ENCODE measurements around the gene CRLF2. TPM values are rescaled to one million over a fixed set of nuclear protein-coding genes. Genes with fewer than 3 reads are reported as not detected.
A peak's percentile ranks its signal among the peaks of the same experiment; 100 is the strongest.
"Not testable (repeated sequence)": the region's sequence is repeated elsewhere in the genome, so short reads cannot be mapped to it uniquely, and the experiment has no call there.

The CRLF2 gene
- total RNA-seq, 1 donor from 2014 or later = not detected

DNA sequence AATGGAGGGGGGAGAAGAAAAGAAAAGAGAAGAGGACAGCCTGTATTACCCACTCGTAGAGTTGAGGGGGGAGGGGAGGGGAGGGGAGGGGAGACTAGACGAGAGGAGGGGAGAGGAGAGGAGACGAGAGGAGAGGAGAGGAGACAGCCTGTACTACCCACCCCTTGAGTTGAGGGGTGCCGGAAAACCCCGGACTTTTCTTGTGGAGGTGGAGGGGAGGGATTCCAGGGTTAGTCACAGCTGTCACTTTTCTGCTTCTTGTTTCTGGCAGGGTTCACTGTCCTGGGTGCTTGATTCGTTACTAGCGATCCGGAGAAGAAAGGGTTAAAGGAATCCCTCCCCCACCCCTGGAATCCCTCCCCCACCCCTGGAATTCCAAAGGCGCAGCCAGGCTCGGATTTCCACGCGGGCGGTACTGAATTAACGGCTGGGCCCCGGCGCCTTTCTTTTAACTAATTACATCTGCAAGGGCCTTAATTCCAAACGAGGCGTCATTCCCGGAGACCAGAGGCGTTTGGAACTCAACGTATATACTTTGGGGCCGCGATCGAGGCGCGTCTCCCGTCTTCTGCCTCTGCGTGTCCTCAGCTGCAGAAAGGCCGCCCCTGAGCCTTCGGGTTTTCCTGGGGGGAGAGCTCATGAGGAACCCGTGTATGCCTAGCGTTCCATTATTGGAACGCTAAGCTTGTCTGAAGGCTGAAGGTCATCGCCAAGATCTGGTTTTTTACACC, 36.0 kb upstream of the CRLF2 start:
- Mint-ChIP-seq H3K27me3 (peaks cover 5% of the 10 kb centered on the region), H3K4me3 (peak overlapping the region; percentile 19), H3K27ac (no peak overlapping the region), H3K4me1 (peaks cover 22% of the 10 kb centered on the region), H3K9me3 (no peaks in the 10 kb centered on the region), H3K36me3 (ENCODE audit: low read depth) (no peaks in the 10 kb centered on the region)
- ChIA-PET POLR2A (no interaction called here), CTCF (no interaction called here)
- intact Hi-C loops (cut with micrococcal nuclease) = loop anchor here (5.0 to 10.0 kb wide), 5 partner anchors 86 to 1566 kb away; partner anchors contain the start of genes AKAP17A, IL3RA and P2RY8
- ATAC-seq (ENCODE audit: low read depth) (no peak), DNase-seq (no peak)
- TF ChIP-seq, protein P1, sequence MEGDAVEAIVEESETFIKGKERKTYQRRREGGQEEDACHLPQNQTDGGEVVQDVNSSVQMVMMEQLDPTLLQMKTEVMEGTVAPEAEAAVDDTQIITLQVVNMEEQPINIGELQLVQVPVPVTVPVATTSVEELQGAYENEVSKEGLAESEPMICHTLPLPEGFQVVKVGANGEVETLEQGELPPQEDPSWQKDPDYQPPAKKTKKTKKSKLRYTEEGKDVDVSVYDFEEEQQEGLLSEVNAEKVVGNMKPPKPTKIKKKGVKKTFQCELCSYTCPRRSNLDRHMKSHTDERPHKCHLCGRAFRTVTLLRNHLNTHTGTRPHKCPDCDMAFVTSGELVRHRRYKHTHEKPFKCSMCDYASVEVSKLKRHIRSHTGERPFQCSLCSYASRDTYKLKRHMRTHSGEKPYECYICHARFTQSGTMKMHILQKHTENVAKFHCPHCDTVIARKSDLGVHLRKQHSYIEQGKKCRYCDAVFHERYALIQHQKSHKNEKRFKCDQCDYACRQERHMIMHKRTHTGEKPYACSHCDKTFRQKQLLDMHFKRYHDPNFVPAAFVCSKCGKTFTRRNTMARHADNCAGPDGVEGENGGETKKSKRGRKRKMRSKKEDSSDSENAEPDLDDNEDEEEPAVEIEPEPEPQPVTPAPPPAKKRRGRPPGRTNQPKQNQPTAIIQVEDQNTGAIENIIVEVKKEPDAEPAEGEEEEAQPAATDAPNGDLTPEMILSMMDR (IDR thresholded peaks at IDR 0.05) = no peak

DNA sequence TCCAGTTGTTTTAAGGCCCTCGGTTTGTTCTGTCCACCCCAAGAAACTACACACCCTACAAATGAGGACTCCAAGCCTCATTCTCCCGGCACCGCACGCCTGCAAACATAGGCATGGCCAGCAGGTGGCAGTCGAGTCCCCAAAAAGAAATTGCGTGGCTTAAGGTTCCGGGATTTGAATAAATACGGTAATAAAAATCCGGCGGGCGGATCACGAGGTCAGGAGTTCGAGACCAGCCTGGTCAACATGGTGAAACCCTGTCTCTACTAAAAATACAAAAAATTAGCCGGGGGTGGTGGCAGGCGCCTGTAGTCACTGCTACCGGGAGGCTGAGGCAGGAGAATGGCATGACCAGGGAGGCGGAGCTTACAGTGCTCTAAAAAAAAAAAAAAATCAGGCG, 34.4 kb upstream of the CRLF2 start:
- CTCF ChIA-PET = no interaction called here
- intact Hi-C loops (cut with micrococcal nuclease) = loop anchor here (1.0 to 10.0 kb wide), 11 partner anchors 41 to 1568 kb away; partner anchors contain the start of genes AKAP17A, ASMTL, IL3RA and P2RY8
- peaks cover 22% of the 10 kb centered on the region for H3K4me1 Mint-ChIP-seq

GRCh38 chrX:1244164-1245076, 32.0 kb upstream of the CRLF2 start:
- H3K4me1 Mint-ChIP-seq = peaks cover 29% of the 10 kb centered on the region
- CTCF ChIA-PET = no interaction called here
- TF ChIP-seq, protein P1 (IDR thresholded peaks at IDR 0.05) = no peak
- intact Hi-C loops (cut with micrococcal nuclease) = loop anchor here (5.0 to 10.0 kb wide), 5 partner anchors 90 to 1570 kb away; partner anchors contain the start of genes AKAP17A, IL3RA and P2RY8
- H3K36me3 Mint-ChIP-seq (ENCODE audit: low read depth) = no peaks in the 10 kb centered on the region
- no peak overlapping the region for H3K4me3 Mint-ChIP-seq
- H3K27me3 Mint-ChIP-seq = peaks cover 5% of the 10 kb centered on the region
- DNase-seq = no peak
- ATAC-seq (ENCODE audit: low read depth) = no peak
- H3K9me3 Mint-ChIP-seq = no peaks in the 10 kb centered on the region
- POLR2A ChIA-PET = no interaction called here
- no peak overlapping the region for H3K27ac Mint-ChIP-seq

More for the DNA sequence above, 34.4 kb upstream of the CRLF2 start:
- peak; percentile 65 for ATAC-seq (ENCODE audit: low read depth)
- Mint-ChIP-seq H3K4me3 (no peak overlapping the region), H3K27me3 (peaks cover 5% of the 10 kb centered on the region), H3K27ac (no peak overlapping the region), H3K36me3 (ENCODE audit: low read depth) (no peaks in the 10 kb centered on the region), H3K9me3 (no peaks in the 10 kb centered on the region)
- TF ChIP-seq, protein P1 (IDR thresholded peaks at IDR 0.05) = no peak
- POLR2A ChIA-PET = no interaction called here
- DNase-seq = peak; percentile 71

DNA sequence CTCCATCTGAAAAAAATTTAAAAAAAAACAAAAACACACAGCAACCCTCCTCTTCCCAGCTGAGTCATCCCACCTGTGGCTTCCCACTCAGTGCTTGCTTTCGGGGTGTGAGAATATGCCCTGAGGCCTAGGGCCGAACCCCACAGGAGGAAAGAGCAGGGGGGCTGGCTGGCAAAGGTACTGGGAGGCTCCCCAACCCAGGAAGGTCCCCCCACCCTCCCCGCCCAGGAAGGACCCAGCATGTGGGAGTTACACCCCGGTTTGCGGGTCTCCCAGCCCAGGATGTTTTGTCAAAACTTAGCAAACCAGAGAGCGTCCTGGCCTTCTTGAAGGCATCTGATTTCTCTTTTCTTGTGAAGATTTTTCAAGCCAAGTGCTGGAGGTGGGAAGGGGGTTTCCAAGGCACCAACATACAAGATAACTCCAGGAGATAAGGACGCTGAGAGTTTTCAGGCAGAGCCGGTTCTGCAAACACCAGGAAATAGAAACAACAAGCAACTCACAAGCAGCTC, 30.5 kb upstream of the CRLF2 start:
- TF ChIP-seq, protein P1 (IDR thresholded peaks at IDR 0.05) = no peak
- Mint-ChIP-seq H3K4me1 (peaks cover 18% of the 10 kb centered on the region), H3K36me3 (ENCODE audit: low read depth) (no peaks in the 10 kb centered on the region), H3K27ac (no peak overlapping the region), H3K4me3 (no peak overlapping the region), H3K9me3 (no peaks in the 10 kb centered on the region), H3K27me3 (peaks cover 5% of the 10 kb centered on the region)
- intact Hi-C loops (cut with micrococcal nuclease) = loop anchor here (10.0 kb wide), 3 partner anchors 92 to 1572 kb away; partner anchors contain the start of gene IL3RA
- DNase-seq (no peak), ATAC-seq (ENCODE audit: low read depth) (no peak)
- ChIA-PET POLR2A (no interaction called here), CTCF (no interaction called here)

DNA sequence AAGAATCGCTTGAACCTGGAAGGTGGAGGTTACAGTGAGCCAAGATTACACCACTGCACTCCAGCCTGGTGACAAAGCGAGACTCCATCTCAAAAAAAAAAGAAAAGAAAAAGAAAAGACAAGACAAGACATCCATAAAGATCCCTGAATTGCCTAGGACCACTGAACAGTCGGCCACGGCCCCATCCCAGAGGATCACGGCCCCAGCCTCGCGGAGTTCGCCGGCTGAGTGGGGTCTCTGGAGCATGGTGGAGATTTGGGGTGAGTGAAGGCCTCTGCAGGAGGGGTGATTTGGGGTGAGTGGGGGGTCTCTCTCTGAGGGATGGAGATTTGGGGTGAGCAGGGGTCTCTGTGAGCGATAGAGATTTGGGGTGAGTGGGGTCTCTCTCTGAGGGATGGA, 28.1 kb upstream of the CRLF2 start:
- H3K27me3 Mint-ChIP-seq; POLR2A ChIA-PET; H3K9me3 Mint-ChIP-seq; CTCF ChIA-PET; DNase-seq; H3K4me3 Mint-ChIP-seq; ATAC-seq (ENCODE audit: low read depth); H3K27ac Mint-ChIP-seq; H3K36me3 Mint-ChIP-seq (ENCODE audit: low read depth): not testable (repeated sequence)
- intact Hi-C loops (cut with micrococcal nuclease) = loop anchor here (10.0 kb wide), 3 partner anchors 94 to 1574 kb away; partner anchors contain the start of gene IL3RA
- peaks cover 16% of the 10 kb centered on the region for H3K4me1 Mint-ChIP-seq

Data from activated B cell treated with CpG ODN at 0.5 μM for 24 hours (primary cell).